Measurements from ENCODE around the gene RSPO3.

RSPO3 gene

GRCh38 chr6:127118298-127119101 lies at the start of gene RSPO3:
RSPO3 (plus strand) TSS chr6:127118671; CDS start chr6:127119193, 522 bp downstream.
- H3K4me3 ChIP-seq: peak within 1 kb of the TSS; percentile 76
- DNase-seq (ENCODE audit: low spot score): no peak
- H3K27ac ChIP-seq: peak within 1 kb of the TSS in 1 of 2 donors; percentile 73

GRCh38 chr6:127069659-127070279 lies 48.7 kb upstream of the RSPO3 start:
- no peak overlapping the region for H3K27ac ChIP-seq
- no peak overlapping the region for H3K4me3 ChIP-seq
- DNase-seq (ENCODE audit: low spot score): no peak
- peak; percentile 30 for TF ChIP-seq CTCF (IDR thresholded peaks at IDR 0.05)

More at GRCh38 chr6:127118298-127119101, at the start of gene RSPO3:
- TF ChIP-seq CTCF (IDR thresholded peaks at IDR 0.05): no peak

- no peak overlapping the region for H3K27ac ChIP-seq
- H3K4me3 ChIP-seq: no peak overlapping the region
- TF ChIP-seq CTCF (IDR thresholded peaks at IDR 0.05): no peak
- DNase-seq (ENCODE audit: low spot score): no peak
Observed at GRCh38 chr6:127073222-127073621, 45.2 kb upstream of the RSPO3 start.

- H3K4me3 ChIP-seq: no peak overlapping the region
- TF ChIP-seq CTCF (IDR thresholded peaks at IDR 0.05): no peak
- DNase-seq (ENCODE audit: low spot score): no peak
- no peak overlapping the region for H3K27ac ChIP-seq
Observed at GRCh38 chr6:127076466-127076865, 42.0 kb upstream of the RSPO3 start.

GRCh38 chr6:127077886-127078285 lies 40.6 kb upstream of the RSPO3 start:
- no peak for TF ChIP-seq CTCF (IDR thresholded peaks at IDR 0.05)
- H3K4me3 ChIP-seq: no peak overlapping the region
- H3K27ac ChIP-seq: no peak overlapping the region
- no peak for DNase-seq (ENCODE audit: low spot score)

GRCh38 chr6:127078669-127079068 lies 39.8 kb upstream of the RSPO3 start:
- H3K4me3 ChIP-seq: no peak overlapping the region
- no peak for DNase-seq (ENCODE audit: low spot score)
- TF ChIP-seq CTCF (IDR thresholded peaks at IDR 0.05): no peak
- H3K27ac ChIP-seq: no peak overlapping the region

GRCh38 chr6:127079681-127080080 lies 38.8 kb upstream of the RSPO3 start:
- DNase-seq (ENCODE audit: low spot score): no peak
- no peak overlapping the region for H3K27ac ChIP-seq
- TF ChIP-seq CTCF (IDR thresholded peaks at IDR 0.05): no peak
- H3K4me3 ChIP-seq: no peak overlapping the region

All from coronary artery (tissue), 2 donors.